Activated naive CD4-positive, alpha-beta T cell (primary cell): Measurements from ENCODE around the gene MOB3C.

Source experiments
- DNase-seq, 4 experiments: peaks; one replicate each; lab custom pipeline; 2025; lab: John Stamatoyannopoulos, UW

MOB3C gene

GRCh38 chr1:46605232-46605631 is 11.4 kb downstream of the MOB3C start:
- no peak for DNase-seq

- DNase-seq, result peak; percentile 89 to 98 (median 94)
Measured at GRCh38 chr1:46603858-46604549, 12.6 kb downstream of the MOB3C start, which contains the start of gene MKNK1. MKNK1 (minus strand) TSS chr1:46604268; CDS start chr1:46583327, 20,941 bp downstream.

GRCh38 chr1:46603481-46603857 is 13.1 kb downstream of the MOB3C start:
- no peak for DNase-seq

GRCh38 chr1:46601257-46602007 is 15.2 kb downstream of the MOB3C start:
- no peak for DNase-seq

GRCh38 chr1:46599059-46599970 is 17.3 kb downstream of the MOB3C start:
- no peak for DNase-seq

- no peak for DNase-seq
Measured at GRCh38 chr1:46596846-46597245, 19.8 kb downstream of the MOB3C start.

- DNase-seq, result no peak
Measured at GRCh38 chr1:46596036-46596435, 20.6 kb downstream of the MOB3C start.

- no peak for DNase-seq
Measured at GRCh38 chr1:46595127-46595526, 21.5 kb downstream of the MOB3C start.

GRCh38 chr1:46594063-46594462 is 22.5 kb downstream of the MOB3C start:
- no peak for DNase-seq

- DNase-seq, result no peak
Measured at GRCh38 chr1:46592823-46593222, 23.8 kb downstream of the MOB3C start.

GRCh38 chr1:46589529-46589928 is 27.1 kb downstream of the MOB3C start:
- DNase-seq, result no peak

- no peak for DNase-seq
Measured at GRCh38 chr1:46587069-46587468, 29.5 kb downstream of the MOB3C start.

GRCh38 chr1:46585312-46585938 is 31.2 kb downstream of the MOB3C start:
- no peak for DNase-seq

GRCh38 chr1:46583494-46583893 is 33.1 kb downstream of the MOB3C start:
- no peak for DNase-seq

GRCh38 chr1:46582972-46583371 is 33.6 kb downstream of the MOB3C start:
- DNase-seq, result no peak

GRCh38 chr1:46581681-46582455 is 34.7 kb downstream of the MOB3C start:
- no peak for DNase-seq

GRCh38 chr1:46580140-46580903 is 36.3 kb downstream of the MOB3C start:
- DNase-seq, result no peak

GRCh38 chr1:46577671-46578070 is 38.9 kb downstream of the MOB3C start:
- DNase-seq, result no peak

GRCh38 chr1:46576596-46576995 is 40.0 kb downstream of the MOB3C start:
- no peak for DNase-seq

- DNase-seq, result no peak
Measured at GRCh38 chr1:46575778-46576177, 40.8 kb downstream of the MOB3C start.
